Hair follicle dermal papilla cell (primary cell): ENCODE results near the gene DIPK1B. TPM values are rescaled to one million over a fixed set of nuclear protein-coding genes. Genes with fewer than 3 reads are reported as not detected.
A peak's percentile ranks its signal among the peaks of the same experiment; 100 is the strongest.

Experiments used
- small RNA-seq: library from RNA; depleted of rRNA; stranded (forward); fragments of <200 nt; gene quantifications from one replicate; pipeline ENCODE3, GENCODE V24; 2012
- total RNA-seq: library from RNA; depleted of rRNA; stranded (reverse); fragments of >200 nt; gene quantifications from 2 replicates; pipeline ENCODE4 v1.2.3, GENCODE V29; 2012

The DIPK1B gene
- 0.12 TPM in 1 of 2 replicates, not detected in the other for total RNA-seq

GRCh38 chr9:136711751-136712689 is at the start of gene DIPK1B:
Gene DIPK1B (plus strand): TSS chr9:136712572. CDS start chr9:136712666, 94 bp downstream.

GRCh38 chr9:136662656-136663581 is 49.5 kb upstream of the DIPK1B start, which contains the start of gene EGFL7:
Gene EGFL7 (plus strand): TSS chr9:136662916. CDS start chr9:136668283, 5,367 bp downstream.

GRCh38 chr9:136686794-136687711 is 25.3 kb upstream of the DIPK1B start, which contains the start of gene AGPAT2:
Gene AGPAT2 (minus strand): TSS chr9:136687457. CDS start chr9:136687357, 100 bp downstream.

GRCh38 chr9:136742591-136743391 is 30.4 kb downstream of the DIPK1B start, which contains the start of gene LCN10:
Gene LCN10 (minus strand): TSS chr9:136742940. CDS start chr9:136742903, 37 bp downstream.

GRCh38 chr9:136748201-136748600 is 35.8 kb downstream of the DIPK1B start, which contains the start of gene LCN6:
Gene LCN6 (minus strand): TSS chr9:136748525. CDS start chr9:136748483, 42 bp downstream.

GRCh38 chr9:136764301-136764891 is 52.0 kb downstream of the DIPK1B start, which contains the start of gene LCN15:
Gene LCN15 (minus strand): TSS chr9:136764518. CDS start chr9:136764488, 30 bp downstream.

Small RNA genes lying within 50 kb of the gene (small RNA-seq; reads per million reads assigned to genes)
- gene MIR126, result 11,827 reads per million, percentile 100 among the genes with 10 or more reads in this experiment
- gene MIR6722, result not detected

Other genes with a start within 250 kb of the DIPK1B start
- 43.7 and 53.5 TPM in 2 replicates for gene SEC16A, start 229.5 kb upstream of the DIPK1B start, total RNA-seq
- gene NOTCH1, start 166.5 kb upstream of the DIPK1B start, total RNA-seq, result 8.4 and 15.1 TPM in 2 replicates
- gene EGFL7, start 49.7 kb upstream of the DIPK1B start, total RNA-seq, result 4.5 and 8.1 TPM in 2 replicates
- 36.0 and 37.6 TPM in 2 replicates for gene AGPAT2, start 25.1 kb upstream of the DIPK1B start, total RNA-seq
- not detected in 2 replicates for gene LCN10, start 30.4 kb downstream of the DIPK1B start, total RNA-seq
- gene LCN6, start 36.0 kb downstream of the DIPK1B start, total RNA-seq, result not detected in 2 replicates
- gene LCN8, start 45.7 kb downstream of the DIPK1B start, total RNA-seq, result not detected in 2 replicates
- not detected in 2 replicates for gene LCN15, start 51.9 kb downstream of the DIPK1B start, total RNA-seq
- 28.6 and 32.7 TPM in 2 replicates for gene TMEM141, start 78.8 kb downstream of the DIPK1B start, total RNA-seq
- gene CCDC183, start 83.8 kb downstream of the DIPK1B start, total RNA-seq, result 0.16 and 0.73 TPM in 2 replicates
- gene RABL6, start 95.4 kb downstream of the DIPK1B start, total RNA-seq, result 83.5 and 85.7 TPM in 2 replicates
- 0.85 and 0.97 TPM in 2 replicates for gene AJM1, start 129.9 kb downstream of the DIPK1B start, total RNA-seq
- gene PHPT1, start 136.8 kb downstream of the DIPK1B start, total RNA-seq, result 49.8 and 55.1 TPM in 2 replicates
- 1.1 and 1.9 TPM in 2 replicates for gene MAMDC4, start 139.8 kb downstream of the DIPK1B start, total RNA-seq
- 119 and 175 TPM in 2 replicates for gene EDF1, start 153.7 kb downstream of the DIPK1B start, total RNA-seq
- 6.6 and 6.8 TPM in 2 replicates for gene TRAF2, start 173.9 kb downstream of the DIPK1B start, total RNA-seq
- gene FBXW5, start 232.2 kb downstream of the DIPK1B start, total RNA-seq, result 133 and 152 TPM in 2 replicates
- 1.1 TPM in 1 of 2 replicates, not detected in the other for gene C8G, start 232.7 kb downstream of the DIPK1B start, total RNA-seq
- 0.24 TPM in 1 of 2 replicates, not detected in the other for gene LCN12, start 239.7 kb downstream of the DIPK1B start, total RNA-seq